Vagina (tissue), 2 donors: Measurements from ENCODE around the gene FBLN1. TPM values are rescaled to one million over a fixed set of nuclear protein-coding genes. Genes with fewer than 3 reads are reported as not detected.

ENCODE experiments used
- DNase-seq, 2 donors: peaks; one replicate each; pipeline ENCODE4 v3.0.0-alpha.2; 2017; ENCODE audit errors: extremely low spot score in 2 of 2
- H3K27ac ChIP-seq: fragments of 200-600 bp; sonication (generic); one replicate; pipeline ENCODE4 v1.5.1; 2019
- H3K27me3 ChIP-seq: fragments of 200-600 bp; sonication (generic); one replicate; pipeline ENCODE4 v1.5.1; 2019
- H3K36me3 ChIP-seq, 2 donors: fragments of 200-600 bp; sonication (generic); one replicate each; pipeline ENCODE4 v1.5.1; 2017 to 2019
- H3K4me1 ChIP-seq: fragments of 200-600 bp; sonication (generic); one replicate; pipeline ENCODE4 v1.5.1; 2019
- H3K4me3 ChIP-seq, 2 donors: fragments of 200-600 bp; sonication (generic); 1 replicate in 1 of 2; 2 replicates in 1 of 2; pipeline ENCODE4 v1.5.1; 2016 to 2019
- H3K9me3 ChIP-seq: fragments of 200-600 bp; sonication (generic); one replicate; pipeline ENCODE4 v1.5.1; 2019
- CTCF ChIP-seq, 3 experiments: fragments of 450-650 bp in 2 of 3; fragments of 200-600 bp in 1 of 3; sonication (generic) in 1 of 3; IDR thresholded peaks; one replicate each; pipeline ENCODE4 v1.5.1; 2017 to 2019; ENCODE audit warnings: antibody characterized with exemption in 3 of 3, mild to moderate bottlenecking in 2 of 3, moderate library complexity in 2 of 3
- POLR2A ChIP-seq, 2 donors: fragments of 450-650 bp; IDR thresholded peaks; one replicate each; pipeline ENCODE4 v1.6.1; 2017; ENCODE audit warnings: antibody characterized with exemption in 2 of 2, mild to moderate bottlenecking in 2 of 2, moderate library complexity in 2 of 2
- POLR2AphosphoS5 ChIP-seq, 2 donors: sonication (generic); formaldehyde crosslinking; IDR thresholded peaks; one replicate each; pipeline ENCODE4 v1.9.0; 2017; ENCODE audit warnings: antibody characterized with exemption in 2 of 2, mild to moderate bottlenecking in 2 of 2, low read depth in 1 of 2; ENCODE audit not compliant: insufficient read depth in 1 of 2
- intact Hi-C: fragments of 100-400 bp; cut with DNase I; formaldehyde crosslinking; loops from one replicate; pipeline ENCODE4 v1.15.1; 2023
- total RNA-seq: library from RNA; depleted of rRNA; stranded (reverse); fragments of >200 nt; gene quantifications from one replicate; pipeline ENCODE4 v1.2.3, GENCODE V29; 2016

Gene FBLN1
- total RNA-seq, 1 donor from 2014 or later, result 1,019 TPM

GRCh38 chr22:45639747-45640102, 137.0 kb downstream of the FBLN1 start:
- intact Hi-C loops, result loop anchor here (10.0 kb wide), 1 partner anchor 65 kb away; no protein-coding TSS in a partner anchor
- Histone ChIP-seq H3K4me1 (peaks cover 22% of the 10 kb centered on the region), H3K9me3 (no peaks in the 10 kb centered on the region), H3K4me3 (no peak overlapping the region), H3K27me3 (no peaks in the 10 kb centered on the region), H3K36me3 (no peaks in the 10 kb centered on the region), H3K27ac (no peak overlapping the region)
- no peak for TF ChIP-seq CTCF (IDR thresholded peaks at IDR 0.05)
- TF ChIP-seq POLR2A (IDR thresholded peaks at IDR 0.05), result no peak
- DNase-seq, result no peak

- peaks cover 29% of the 10 kb centered on the region for H3K4me1 ChIP-seq
- no peaks in the 10 kb centered on the region for H3K9me3 ChIP-seq
- TF ChIP-seq POLR2AphosphoS5 (IDR thresholded peaks at IDR 0.05; ENCODE audit: insufficient read depth in 1 of 2, low read depth in 1 of 2), result no peak
- no peak for TF ChIP-seq CTCF (IDR thresholded peaks at IDR 0.05)
- no peak for TF ChIP-seq POLR2A (IDR thresholded peaks at IDR 0.05)
- H3K27me3 ChIP-seq, result no peaks in the 10 kb centered on the region
- no peak overlapping the region for H3K27ac ChIP-seq
- intact Hi-C loops, result loop anchor here (10.0 kb wide), 1 partner anchor 66 kb away; no protein-coding TSS in a partner anchor
- no peaks in the 10 kb centered on the region for H3K36me3 ChIP-seq
- H3K4me3 ChIP-seq, result no peak overlapping the region
- DNase-seq, result peak in 1 of 2 donors; percentile 82
Observed at GRCh38 chr22:45640291-45640940, 137.7 kb downstream of the FBLN1 start.

- DNase-seq, result peak in 1 of 2 donors; percentile 84
- TF ChIP-seq POLR2A (IDR thresholded peaks at IDR 0.05) (no peak), POLR2AphosphoS5 (IDR thresholded peaks at IDR 0.05; ENCODE audit: insufficient read depth in 1 of 2, low read depth in 1 of 2) (no peak), CTCF (IDR thresholded peaks at IDR 0.05) (no peak)
- Histone ChIP-seq H3K4me1 (peaks cover 35% of the 10 kb centered on the region), H3K27ac (no peak overlapping the region), H3K4me3 (no peak overlapping the region), H3K27me3 (no peaks in the 10 kb centered on the region), H3K36me3 (no peaks in the 10 kb centered on the region), H3K9me3 (no peaks in the 10 kb centered on the region)
- intact Hi-C loops, result loop anchor here (10.0 kb wide), 1 partner anchor 66 kb away; no protein-coding TSS in a partner anchor
Observed at GRCh38 chr22:45640941-45641621, 138.4 kb downstream of the FBLN1 start.

- Histone ChIP-seq H3K36me3 (no peaks in the 10 kb centered on the region), H3K4me1 (peaks cover 35% of the 10 kb centered on the region), H3K9me3 (no peaks in the 10 kb centered on the region), H3K4me3 (no peak overlapping the region), H3K27me3 (no peaks in the 10 kb centered on the region), H3K27ac (no peak overlapping the region)
- no peak for TF ChIP-seq POLR2A (IDR thresholded peaks at IDR 0.05)
- TF ChIP-seq POLR2AphosphoS5 (IDR thresholded peaks at IDR 0.05; ENCODE audit: insufficient read depth in 1 of 2, low read depth in 1 of 2), result no peak
- TF ChIP-seq CTCF (IDR thresholded peaks at IDR 0.05), result no peak
- DNase-seq, result no peak
- intact Hi-C loops, result loop anchor here (10.0 kb wide), 1 partner anchor 68 kb away; no protein-coding TSS in a partner anchor
Observed at GRCh38 chr22:45642986-45643385, 140.3 kb downstream of the FBLN1 start.

- no peaks in the 10 kb centered on the region for H3K27me3 ChIP-seq
- H3K36me3 ChIP-seq, result no peaks in the 10 kb centered on the region
- H3K4me1 ChIP-seq, result peaks cover 17% of the 10 kb centered on the region
- no peak overlapping the region for H3K27ac ChIP-seq
- DNase-seq, result peak in 1 of 2 donors; percentile 28
- no peak for TF ChIP-seq POLR2AphosphoS5 (IDR thresholded peaks at IDR 0.05; ENCODE audit: insufficient read depth in 1 of 2, low read depth in 1 of 2)
- no peak for TF ChIP-seq CTCF (IDR thresholded peaks at IDR 0.05)
- intact Hi-C loops, result loop anchor here (10.0 kb wide), 1 partner anchor 70 kb away; no protein-coding TSS in a partner anchor
- no peaks in the 10 kb centered on the region for H3K9me3 ChIP-seq
- no peak overlapping the region for H3K4me3 ChIP-seq
Observed at GRCh38 chr22:45644714-45645113, 142.0 kb downstream of the FBLN1 start.
